ENCODE data around the gene OR2L3. TPM values are rescaled to one million over a fixed set of nuclear protein-coding genes. Genes with fewer than 3 reads are reported as not detected.

The OR2L3 gene
- total and polyA plus RNA-seq, 12 donors, result 0.17 TPM; not detected in 11

DNA sequence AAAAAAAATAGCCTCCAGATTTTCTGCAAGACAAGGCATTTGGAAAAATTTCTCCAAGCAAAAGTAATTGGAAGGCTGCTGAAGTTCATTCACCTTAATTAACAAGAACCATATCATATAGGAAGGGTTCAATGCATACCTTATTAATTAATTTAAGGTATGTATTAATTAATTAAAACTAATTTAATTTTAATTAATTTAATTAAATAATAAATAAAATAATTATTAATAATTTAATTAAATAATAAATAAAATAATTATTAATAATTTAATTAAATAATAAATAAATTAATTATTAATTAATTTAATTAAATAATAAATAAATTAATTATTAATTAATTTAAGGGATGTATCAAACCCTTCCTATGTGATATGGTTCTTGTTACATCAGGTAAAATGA is 56.2 kb downstream of the OR2L3 start:
- no peak overlapping the region for H3K4me3 ChIP-seq
- H3K27me3 ChIP-seq, result no peaks in the 10 kb centered on the region
- no peaks in the 10 kb centered on the region for H3K4me1 ChIP-seq (replicated peaks in 1 of 2)
- no peaks in the 10 kb centered on the region for H3K9me3 ChIP-seq (replicated peaks in 1 of 3)
- no peak overlapping the region for H3K27ac ChIP-seq
- intact Hi-C loops (cut with DNase I), result no loop called here
- no peaks in the 10 kb centered on the region for H3K36me3 ChIP-seq (replicated peaks in 1 of 2)
- TF ChIP-seq, protein P1, sequence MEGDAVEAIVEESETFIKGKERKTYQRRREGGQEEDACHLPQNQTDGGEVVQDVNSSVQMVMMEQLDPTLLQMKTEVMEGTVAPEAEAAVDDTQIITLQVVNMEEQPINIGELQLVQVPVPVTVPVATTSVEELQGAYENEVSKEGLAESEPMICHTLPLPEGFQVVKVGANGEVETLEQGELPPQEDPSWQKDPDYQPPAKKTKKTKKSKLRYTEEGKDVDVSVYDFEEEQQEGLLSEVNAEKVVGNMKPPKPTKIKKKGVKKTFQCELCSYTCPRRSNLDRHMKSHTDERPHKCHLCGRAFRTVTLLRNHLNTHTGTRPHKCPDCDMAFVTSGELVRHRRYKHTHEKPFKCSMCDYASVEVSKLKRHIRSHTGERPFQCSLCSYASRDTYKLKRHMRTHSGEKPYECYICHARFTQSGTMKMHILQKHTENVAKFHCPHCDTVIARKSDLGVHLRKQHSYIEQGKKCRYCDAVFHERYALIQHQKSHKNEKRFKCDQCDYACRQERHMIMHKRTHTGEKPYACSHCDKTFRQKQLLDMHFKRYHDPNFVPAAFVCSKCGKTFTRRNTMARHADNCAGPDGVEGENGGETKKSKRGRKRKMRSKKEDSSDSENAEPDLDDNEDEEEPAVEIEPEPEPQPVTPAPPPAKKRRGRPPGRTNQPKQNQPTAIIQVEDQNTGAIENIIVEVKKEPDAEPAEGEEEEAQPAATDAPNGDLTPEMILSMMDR (IDR thresholded peaks at IDR 0.05), result no peak
- TF ChIP-seq POLR2A (IDR thresholded peaks at IDR 0.05), result no peak
- DNase-seq, result no peak

DNA sequence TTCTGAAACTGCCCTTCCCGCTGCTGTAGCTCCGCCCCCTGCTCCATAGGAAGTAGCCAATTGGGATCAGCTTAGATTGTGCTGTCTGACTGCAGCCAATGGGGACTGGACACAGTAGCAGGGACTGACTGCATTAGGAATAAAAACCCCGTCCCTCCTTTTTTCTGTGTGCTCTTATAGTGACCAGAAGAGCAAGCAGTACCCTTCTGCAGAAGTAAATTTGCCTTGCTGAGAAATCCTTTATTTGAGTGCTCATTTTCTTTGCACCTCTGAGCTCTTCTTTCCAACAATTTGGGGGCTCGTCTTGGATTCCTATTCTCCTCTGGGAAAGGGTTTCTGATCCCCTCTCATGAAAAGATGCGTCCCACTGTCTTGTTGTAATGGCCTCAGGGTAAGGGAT is 64.5 kb downstream of the OR2L3 start:
- whole genome bisulfite sequencing, 4 donors, result 67 to 81% (median 75%) methylated on average over 5 of the region's 5 CpGs
- DNase-seq, result no peak
- Histone ChIP-seq H3K36me3 (replicated peaks in 1 of 2) (no peaks in the 10 kb centered on the region), H3K4me1 (replicated peaks in 1 of 2) (no peaks in the 10 kb centered on the region), H3K27ac (no peak overlapping the region), H3K27me3 (no peaks in the 10 kb centered on the region), H3K9me3 (replicated peaks in 1 of 3) (peaks cover 0 to 4% (median 0%) of the 10 kb centered on the region in 3 donors), H3K4me3 (no peak overlapping the region)
- intact Hi-C loops (cut with DNase I), result no loop called here
- TF ChIP-seq, protein P1 (IDR thresholded peaks at IDR 0.05), result no peak
- TF ChIP-seq POLR2A (IDR thresholded peaks at IDR 0.05), result no peak

Small RNA genes lying within 50 kb of the gene (small RNA-seq; reads per million reads assigned to genes)
- 0 reads per million in 2 donors for gene RF00019

Other genes with a start within 250 kb of the OR2L3 start
- gene OR14A16, start 222.7 kb upstream of the OR2L3 start, total RNA-seq, result not detected
- not detected for gene OR14A16, start 222.7 kb upstream of the OR2L3 start, polyA plus RNA-seq
- gene OR11L1, start 204.9 kb upstream of the OR2L3 start, total RNA-seq, result not detected
- not detected for gene OR11L1, start 204.9 kb upstream of the OR2L3 start, polyA plus RNA-seq
- gene TRIM58, start 189.6 kb upstream of the OR2L3 start, total RNA-seq, result 1 to 10 TPM in 2 of 9 donors, under 1 TPM in 6, not detected in 1; 0.49 to 8.0 (median 0.68) TPM
- under 1 TPM; 0.08 to 0.40 (median 0.10) TPM for gene TRIM58, start 189.6 kb upstream of the OR2L3 start, polyA plus RNA-seq
- 1 to 10 TPM in 2 of 9 donors, under 1 TPM in 1, not detected in 6; 1.00 to 2.5 (median 1.1) TPM for gene OR2W3, start 151.2 kb upstream of the OR2L3 start, total RNA-seq
- under 1 TPM in 1 of 3 donors, not detected in 2; 0.20 TPM for gene OR2W3, start 151.2 kb upstream of the OR2L3 start, polyA plus RNA-seq
- not detected for gene OR2T8, start 126.6 kb upstream of the OR2L3 start, total RNA-seq
- not detected for gene OR2T8, start 126.6 kb upstream of the OR2L3 start, polyA plus RNA-seq
- gene OR2AJ1, start 121.9 kb upstream of the OR2L3 start, total RNA-seq, result under 1 TPM in 1 of 9 donors, not detected in 8; 0.33 TPM
- gene OR2AJ1, start 121.9 kb upstream of the OR2L3 start, polyA plus RNA-seq, result not detected
- gene OR2L8, start 98.0 kb upstream of the OR2L3 start, total RNA-seq, result under 1 TPM in 1 of 9 donors, not detected in 8; 0.67 TPM
- not detected for gene OR2L8, start 98.0 kb upstream of the OR2L3 start, polyA plus RNA-seq
- under 1 TPM in 1 of 9 donors, not detected in 8; 0.39 TPM for gene OR2AK2, start 81.6 kb upstream of the OR2L3 start, total RNA-seq
- not detected for gene OR2AK2, start 81.6 kb upstream of the OR2L3 start, polyA plus RNA-seq
- under 1 TPM in 2 of 9 donors, not detected in 7; 0.22 to 0.34 TPM for gene OR2L5, start 33.2 kb upstream of the OR2L3 start, total RNA-seq
- not detected for gene OR2L5, start 33.2 kb upstream of the OR2L3 start, polyA plus RNA-seq
- 1 to 10 TPM in 1 of 9 donors, under 1 TPM in 3, not detected in 5; 0.04 to 1.0 (median 0.39) TPM for gene OR2L2, start 16.8 kb upstream of the OR2L3 start, total RNA-seq
- under 1 TPM in 1 of 3 donors, not detected in 2; 0.08 TPM for gene OR2L2, start 16.8 kb upstream of the OR2L3 start, polyA plus RNA-seq
- 1 to 10 TPM in 1 of 9 donors, under 1 TPM in 3, not detected in 5; 0.14 to 1.3 (median 0.37) TPM for gene OR2L13, start 48.3 kb downstream of the OR2L3 start, total RNA-seq
- under 1 TPM; 0.07 to 0.46 (median 0.16) TPM for gene OR2L13, start 48.3 kb downstream of the OR2L3 start, polyA plus RNA-seq
- gene OR2M5, start 98.3 kb downstream of the OR2L3 start, total RNA-seq, result not detected
- gene OR2M5, start 98.3 kb downstream of the OR2L3 start, polyA plus RNA-seq, result not detected
- under 1 TPM in 1 of 9 donors, not detected in 8; 0.98 TPM for gene OR2M2, start 128.0 kb downstream of the OR2L3 start, total RNA-seq
- gene OR2M2, start 128.0 kb downstream of the OR2L3 start, polyA plus RNA-seq, result not detected
- gene OR2M3, start 150.4 kb downstream of the OR2L3 start, total RNA-seq, result under 1 TPM in 2 of 9 donors, not detected in 7; 0.03 to 0.04 TPM
- gene OR2M3, start 150.4 kb downstream of the OR2L3 start, polyA plus RNA-seq, result not detected
- not detected for gene OR2M4, start 184.6 kb downstream of the OR2L3 start, total RNA-seq
- not detected for gene OR2M4, start 184.6 kb downstream of the OR2L3 start, polyA plus RNA-seq
- not detected for gene OR2T33, start 231.1 kb downstream of the OR2L3 start, total RNA-seq
- gene OR2T33, start 231.1 kb downstream of the OR2L3 start, polyA plus RNA-seq, result not detected

All from adrenal gland (tissue), 12 donors.